ENCODE data around the gene YARS1.

YARS1 gene

DNA sequence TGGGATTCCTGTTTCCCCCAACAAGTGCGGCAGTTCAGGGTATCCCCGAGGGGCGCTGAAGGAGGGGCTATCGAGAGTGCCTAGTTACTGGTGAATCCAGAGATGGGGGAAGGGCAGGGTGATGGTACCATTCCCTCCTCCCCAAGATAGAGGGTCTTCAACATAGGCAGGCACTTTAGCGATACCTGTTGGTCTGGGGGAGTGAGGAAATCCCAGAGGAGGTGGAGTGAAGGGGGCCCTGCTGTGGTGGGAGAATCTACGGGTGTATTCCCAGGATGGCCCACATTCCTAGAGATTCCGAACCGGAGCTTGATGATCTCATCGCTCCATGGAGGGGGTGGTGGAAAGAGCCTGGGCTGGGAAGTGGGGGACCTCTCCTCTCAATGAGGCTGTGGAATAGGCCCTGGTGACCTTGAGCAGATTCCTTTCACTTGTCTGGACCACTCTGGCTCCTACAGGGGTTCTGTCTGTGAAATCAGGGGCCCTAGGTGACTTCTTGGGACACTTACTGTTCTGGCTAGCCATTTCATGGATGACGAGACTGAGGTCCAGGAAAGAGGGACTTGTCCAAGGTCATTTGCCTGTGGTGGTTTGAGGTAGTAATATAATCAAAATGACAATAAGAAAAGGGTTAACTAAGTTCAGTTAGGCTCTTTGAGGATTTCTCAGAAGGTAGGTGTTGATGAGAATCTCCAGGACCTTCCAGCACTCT lies 61.9 kb downstream of the YARS1 start:
- in situ Hi-C loops (cut with MboI; ENCODE audit: low pct_unique_long_range_greater_than_20kb, low sequenced_read_pairs) = no loop called here
- DNase-seq = no peak

DNA sequence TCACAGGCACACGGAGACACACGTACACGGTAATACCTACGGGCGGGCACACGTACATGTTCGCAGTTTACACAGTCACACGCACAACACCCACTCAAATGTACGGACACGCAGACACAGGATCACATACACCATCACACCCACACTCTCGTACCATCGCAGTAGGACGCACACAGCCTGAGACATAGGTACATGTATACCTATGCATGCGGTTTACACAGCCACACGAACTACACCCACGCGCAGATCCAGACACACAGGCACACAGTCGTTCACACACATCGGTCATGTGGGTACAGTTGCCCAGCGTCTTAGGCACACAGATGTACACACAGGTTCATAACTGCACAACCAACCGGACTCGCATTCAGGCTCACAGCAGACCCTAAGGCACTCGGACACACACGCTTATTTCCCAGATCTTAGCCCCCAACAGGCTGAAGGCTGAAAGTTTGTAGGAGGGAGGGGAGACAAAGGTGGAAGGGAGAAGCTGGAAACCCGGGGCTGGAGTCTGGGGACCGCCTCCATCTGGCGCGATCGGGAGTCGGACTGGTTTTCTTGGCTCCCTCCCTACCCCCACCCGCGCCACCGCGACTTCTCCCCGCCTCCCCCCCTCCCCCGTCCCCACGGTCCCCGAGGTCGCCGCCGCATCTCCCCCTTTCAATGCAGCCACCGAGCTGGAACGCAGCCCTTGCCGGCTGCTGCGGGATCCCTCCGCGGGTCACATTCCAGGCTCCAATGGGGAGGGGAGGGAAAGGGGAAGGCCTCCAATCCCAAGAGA lies 62.7 kb downstream of the YARS1 start:
- DNase-seq = no peak
- in situ Hi-C loops (cut with MboI; ENCODE audit: low pct_unique_long_range_greater_than_20kb, low sequenced_read_pairs) = no loop called here

DNA sequence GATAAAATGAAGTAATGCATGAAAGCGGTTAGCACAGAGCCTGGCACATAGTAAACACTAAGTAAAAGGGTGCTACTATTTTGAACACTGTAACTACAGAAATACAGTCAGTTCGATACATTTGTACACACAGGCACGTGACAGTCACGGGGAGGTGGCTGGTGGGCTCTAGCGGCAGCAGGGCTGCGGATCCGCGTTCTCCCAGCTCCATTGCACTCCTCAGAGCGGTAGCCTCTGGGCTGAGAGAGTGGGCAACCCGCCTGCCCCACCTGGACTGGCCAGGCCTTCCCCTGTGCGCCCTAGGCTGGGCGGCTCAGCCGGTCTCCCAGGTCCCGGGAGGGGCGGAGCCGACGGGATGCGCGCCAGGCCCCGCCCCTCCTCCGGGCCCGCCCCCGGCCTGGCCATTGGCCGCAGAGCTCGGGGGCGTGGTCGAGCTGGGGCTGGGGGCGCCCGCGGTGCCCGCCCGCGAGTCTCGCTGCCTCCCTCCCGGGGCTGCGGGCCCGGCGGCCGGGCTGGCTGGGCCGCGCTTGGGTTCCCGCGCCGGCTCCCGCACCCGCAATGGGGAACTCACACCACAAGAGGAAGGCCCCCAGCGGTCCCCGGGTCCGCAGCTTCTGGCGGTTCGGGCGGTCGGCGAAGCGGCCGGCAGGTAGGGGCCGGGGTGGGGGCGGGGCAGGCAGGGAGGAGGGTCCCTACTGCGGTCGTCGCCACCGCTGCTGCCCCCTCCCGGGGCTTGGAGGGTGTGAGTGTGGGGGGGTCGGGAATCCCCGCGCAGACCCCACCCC lies 63.4 kb downstream of the YARS1 start:
- in situ Hi-C loops (cut with MboI; ENCODE audit: low pct_unique_long_range_greater_than_20kb, low sequenced_read_pairs) = no loop called here
- no peak for DNase-seq

DNA sequence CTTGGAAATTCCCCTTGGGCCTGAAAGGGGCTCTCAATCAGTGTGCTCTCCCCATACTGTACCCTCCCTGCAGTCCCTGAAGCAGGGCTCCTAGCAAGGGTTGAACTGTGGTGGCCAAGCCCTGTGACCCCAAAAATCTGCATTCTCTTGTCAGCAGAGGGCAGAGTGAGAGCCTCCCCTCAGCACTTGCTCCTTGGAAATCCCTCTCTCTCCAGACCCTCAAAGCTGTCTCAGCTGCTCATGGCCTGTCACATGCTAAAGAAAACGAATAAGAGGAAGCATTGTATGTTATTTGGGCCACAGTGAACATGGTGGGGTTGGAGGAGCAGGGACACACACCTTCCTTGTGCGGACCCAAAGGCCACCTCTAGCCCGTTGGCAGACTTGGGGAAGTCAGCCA lies 67.4 kb downstream of the YARS1 start:
- in situ Hi-C loops (cut with MboI; ENCODE audit: low pct_unique_long_range_greater_than_20kb, low sequenced_read_pairs) = no loop called here
- DNase-seq = no peak

- in situ Hi-C loops (cut with MboI; ENCODE audit: low pct_unique_long_range_greater_than_20kb, low sequenced_read_pairs) = no loop called here
Measured at GRCh38 chr1:32749332-32749731, 67.8 kb downstream of the YARS1 start.

GRCh38 chr1:32748926-32749325 lies 68.2 kb downstream of the YARS1 start:
- DNase-seq = no peak
- in situ Hi-C loops (cut with MboI; ENCODE audit: low pct_unique_long_range_greater_than_20kb, low sequenced_read_pairs) = no loop called here

More at GRCh38 chr1:32749332-32749731, 67.8 kb downstream of the YARS1 start:
- DNase-seq = no peak

DNA sequence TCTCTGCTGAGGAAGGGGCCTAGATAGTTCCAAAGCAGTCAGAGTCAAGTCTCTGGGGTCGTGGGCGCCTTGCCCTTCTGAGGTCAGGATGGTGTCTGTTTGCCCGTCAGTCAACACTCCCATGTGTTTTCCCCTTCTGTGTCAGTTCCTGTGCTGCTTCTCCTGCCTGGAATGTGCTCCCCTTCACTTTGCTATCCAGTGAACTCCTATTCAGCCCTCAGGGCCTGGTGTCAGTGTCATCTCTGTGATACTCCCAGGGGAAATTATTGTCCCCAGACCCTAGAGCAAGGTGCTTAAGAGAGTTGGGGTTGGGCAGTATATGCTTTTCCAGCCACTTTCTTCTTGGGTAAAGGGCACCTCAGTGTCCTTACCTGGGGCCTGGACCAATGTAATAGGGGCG lies 68.8 kb downstream of the YARS1 start:
- in situ Hi-C loops (cut with MboI; ENCODE audit: low pct_unique_long_range_greater_than_20kb, low sequenced_read_pairs) = no loop called here
- no peak for DNase-seq

GRCh38 chr1:32746130-32746529 lies 71.0 kb downstream of the YARS1 start:
- in situ Hi-C loops (cut with MboI; ENCODE audit: low pct_unique_long_range_greater_than_20kb, low sequenced_read_pairs) = no loop called here
- DNase-seq = no peak

DNA sequence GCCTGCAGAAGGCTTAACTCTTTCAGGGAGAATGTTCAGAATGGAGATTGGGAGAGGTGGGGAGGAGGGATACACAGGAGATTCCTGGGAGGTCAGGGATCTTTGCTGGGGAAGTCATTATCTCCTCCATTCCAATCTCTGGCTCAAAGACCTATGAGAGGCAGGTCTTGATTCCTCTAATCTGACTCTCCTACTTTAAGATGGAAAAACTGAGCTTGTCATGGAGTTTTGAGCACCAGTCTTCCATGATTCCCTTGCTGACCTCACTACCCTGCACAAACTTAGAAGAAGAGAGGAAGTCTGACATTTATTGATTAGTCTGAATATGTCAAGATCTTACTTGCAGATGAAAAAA lies 73.1 kb downstream of the YARS1 start:
- in situ Hi-C loops (cut with MboI; ENCODE audit: low pct_unique_long_range_greater_than_20kb, low sequenced_read_pairs) = no loop called here
- DNase-seq = no peak

DNA sequence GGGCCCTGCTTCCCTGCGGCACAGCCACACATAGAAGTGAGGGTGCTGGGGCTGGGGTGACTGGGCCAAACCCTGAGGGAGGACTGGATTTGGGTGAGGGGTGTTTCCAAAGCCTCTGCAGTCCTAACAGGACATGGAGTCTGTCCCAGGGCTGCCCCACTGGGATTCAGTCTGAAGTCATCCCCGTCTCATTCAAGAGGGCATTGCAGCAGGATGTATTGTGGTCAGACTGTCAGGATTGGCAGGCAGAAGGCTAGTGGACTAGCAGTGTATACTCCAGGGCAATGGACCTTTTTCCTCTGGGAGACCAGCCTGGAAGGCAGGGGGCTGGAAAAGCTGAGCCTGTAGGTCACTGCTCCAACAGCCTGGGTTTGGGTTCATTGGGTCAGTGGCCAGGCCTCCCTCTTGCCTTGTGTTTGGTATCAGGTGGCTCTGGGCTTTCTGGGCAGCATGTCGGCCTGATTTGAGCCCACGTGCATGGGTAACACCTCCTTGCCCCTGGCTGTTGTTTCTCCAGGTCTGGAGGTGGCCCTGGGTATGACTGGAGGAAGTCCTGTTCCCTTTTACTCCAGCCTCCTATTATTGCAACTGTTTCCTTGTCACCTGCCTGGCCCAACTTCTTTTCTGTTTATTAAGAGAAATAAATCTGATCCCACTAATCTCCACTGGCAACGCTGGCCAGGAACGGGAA lies 73.6 kb downstream of the YARS1 start:
- in situ Hi-C loops (cut with MboI; ENCODE audit: low pct_unique_long_range_greater_than_20kb, low sequenced_read_pairs) = no loop called here
- no peak for DNase-seq

- DNase-seq = no peak
- in situ Hi-C loops (cut with MboI; ENCODE audit: low pct_unique_long_range_greater_than_20kb, low sequenced_read_pairs) = no loop called here
Measured at GRCh38 chr1:32742956-32743355, 74.2 kb downstream of the YARS1 start.

DNA sequence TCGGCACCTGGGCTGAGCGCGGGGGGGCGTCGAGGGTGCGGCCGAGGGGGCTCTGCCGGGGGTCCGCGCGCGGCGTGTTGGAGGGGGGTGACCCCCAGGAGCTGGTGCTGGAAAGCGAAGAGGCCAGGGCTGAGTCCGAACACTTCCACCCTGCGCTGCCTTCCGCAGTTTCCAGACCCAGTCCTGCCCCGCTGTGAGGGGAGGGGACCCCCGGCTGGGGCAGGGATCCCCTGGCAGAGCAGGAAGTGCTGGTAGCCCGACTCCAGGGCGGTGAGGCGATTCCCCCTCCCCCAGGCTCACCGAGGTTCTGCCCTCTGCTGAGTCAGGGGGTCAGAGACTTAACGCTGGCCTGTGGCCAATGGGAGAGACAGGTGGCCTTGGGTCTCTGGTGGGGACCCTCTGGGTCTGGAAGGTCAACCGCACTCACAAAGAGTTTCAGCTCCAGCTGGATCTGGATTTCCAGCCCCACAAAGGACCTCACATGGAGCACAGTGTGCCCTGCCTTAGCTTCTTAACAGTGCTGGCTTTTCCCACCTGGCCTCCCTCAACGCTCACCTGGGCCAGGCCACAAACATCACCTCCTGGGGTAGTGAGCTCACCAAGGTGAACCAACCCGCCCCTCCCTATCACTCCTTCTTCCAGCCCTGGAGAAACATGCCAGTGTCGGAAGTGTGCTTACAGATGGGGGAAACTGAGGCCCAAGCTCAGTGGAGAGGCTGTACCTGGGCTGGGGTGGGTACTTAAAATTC lies 74.8 kb downstream of the YARS1 start:
- in situ Hi-C loops (cut with MboI; ENCODE audit: low pct_unique_long_range_greater_than_20kb, low sequenced_read_pairs) = no loop called here
- peak; percentile 29 for DNase-seq

- in situ Hi-C loops (cut with MboI; ENCODE audit: low pct_unique_long_range_greater_than_20kb, low sequenced_read_pairs) = no loop called here
- peak; percentile 41 for DNase-seq
Measured at GRCh38 chr1:32741413-32742198, 75.6 kb downstream of the YARS1 start.

DNA sequence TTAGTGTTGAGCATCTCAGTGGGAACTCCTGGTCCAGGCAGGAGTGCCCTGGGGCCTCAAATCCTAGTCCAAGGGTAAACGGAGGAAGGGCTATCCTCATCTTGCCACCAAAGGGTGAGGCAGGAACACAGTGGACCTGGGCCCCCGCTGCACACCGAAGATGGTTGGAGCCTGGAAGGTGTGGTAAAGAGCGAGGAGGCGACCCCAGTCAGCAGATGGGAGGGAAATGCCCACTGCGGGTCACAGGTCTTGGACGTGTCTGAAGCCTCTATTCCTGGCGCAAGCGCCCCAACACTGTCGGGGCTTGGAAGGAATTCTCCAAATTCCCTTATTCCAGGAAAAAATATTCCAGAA lies 76.1 kb downstream of the YARS1 start:
- in situ Hi-C loops (cut with MboI; ENCODE audit: low pct_unique_long_range_greater_than_20kb, low sequenced_read_pairs) = no loop called here
- DNase-seq = no peak

DNA sequence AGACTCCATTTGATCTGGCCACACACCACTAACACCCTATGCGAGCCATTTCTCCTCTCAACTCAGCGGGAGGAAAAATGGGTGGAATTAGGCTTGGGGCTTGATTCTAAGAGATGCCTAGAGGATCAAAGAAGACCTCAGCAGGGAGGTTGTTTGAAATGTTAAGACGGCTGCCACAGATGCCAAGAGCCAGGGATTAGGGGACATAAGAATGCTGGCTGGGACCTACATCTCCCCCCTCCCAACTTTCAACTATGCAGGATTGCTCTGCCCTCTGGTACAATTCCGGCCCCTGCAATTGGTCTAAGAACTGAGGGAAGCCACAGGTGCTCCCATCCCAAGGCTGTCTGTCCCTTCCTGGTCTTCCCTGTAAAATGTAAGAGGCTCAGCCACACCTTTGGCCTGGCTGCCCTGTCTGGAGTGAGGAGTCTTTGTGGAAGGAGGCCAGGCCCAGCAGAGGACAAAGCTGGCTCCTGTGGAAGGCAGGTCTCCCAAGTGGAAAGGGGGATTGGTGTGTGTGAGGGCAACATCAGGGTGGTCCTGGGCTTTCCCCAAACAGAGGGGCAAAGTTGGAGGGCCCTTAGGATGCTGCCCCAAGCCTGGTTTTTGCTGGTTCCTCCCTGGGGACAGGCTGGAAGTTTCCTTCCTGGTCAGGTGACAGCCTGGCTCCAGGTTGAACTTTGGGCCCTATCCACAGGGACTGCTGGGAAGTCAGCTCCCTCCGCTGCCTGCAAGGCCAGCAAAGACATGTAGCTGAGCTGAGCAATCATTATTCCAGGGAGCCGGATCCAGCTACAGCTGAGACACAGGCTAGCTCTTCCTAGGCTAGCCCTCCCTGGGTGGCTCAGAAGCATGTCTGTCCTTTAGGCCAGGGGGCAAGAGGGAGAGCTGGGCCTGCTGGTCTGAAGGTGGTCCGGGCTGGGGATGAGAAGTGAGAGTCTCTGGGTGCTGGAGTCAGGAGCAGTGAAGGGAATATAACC lies 80.1 kb downstream of the YARS1 start:
- in situ Hi-C loops (cut with MboI; ENCODE audit: low pct_unique_long_range_greater_than_20kb, low sequenced_read_pairs) = no loop called here
- no peak for DNase-seq

DNA sequence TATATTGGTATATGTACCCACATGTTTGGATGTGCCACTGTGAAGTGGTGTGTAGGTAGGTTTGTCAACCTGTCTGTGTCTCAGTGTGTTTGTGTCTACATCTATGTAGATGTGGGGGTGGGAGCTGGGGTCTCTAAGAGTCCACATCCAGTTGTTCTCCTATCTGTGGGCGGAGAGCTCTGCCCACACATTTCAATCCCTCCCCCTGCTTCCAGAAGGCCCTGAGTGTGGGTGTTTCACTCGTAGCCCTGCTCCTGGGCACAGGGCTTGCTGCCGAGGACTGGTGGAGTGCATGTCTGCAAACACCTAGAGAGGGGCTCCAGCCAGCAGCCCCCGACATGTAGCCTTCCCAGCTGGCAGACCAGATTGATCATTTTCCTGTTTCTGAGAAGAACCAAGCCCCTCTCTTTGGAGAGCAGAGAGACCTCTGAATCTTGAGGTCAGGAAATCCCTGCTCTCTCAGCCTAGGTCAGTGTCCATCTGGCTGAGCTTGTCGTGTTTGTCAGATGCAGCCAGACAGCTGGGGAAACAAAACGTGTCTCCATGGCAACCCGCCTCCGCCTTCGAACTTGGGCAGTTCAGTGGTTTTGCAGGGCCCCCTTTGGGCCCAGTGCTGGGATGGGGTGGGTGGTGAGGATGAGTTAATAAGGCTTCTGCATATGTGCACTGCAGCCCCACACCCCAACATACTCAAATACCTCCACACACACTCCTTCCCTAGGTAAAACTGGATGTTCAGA lies 83.4 kb downstream of the YARS1 start:
- no peak for DNase-seq
- in situ Hi-C loops (cut with MboI; ENCODE audit: low pct_unique_long_range_greater_than_20kb, low sequenced_read_pairs) = no loop called here

All from KBM-7 (cell line).